A673 (cell line): ENCODE data around the gene TNS3.

ENCODE experiments used
- CTCF ChIP-seq: fragments of 300-800, 200-600 bp; sonication (generic); conservative IDR thresholded peaks from 2 replicates; pipeline ENCODE4 v1.5.1; 2017; ENCODE audit warnings: low read depth, mild to moderate bottlenecking, antibody characterized with exemption, low read length, moderate library complexity, mixed read lengths
- EZH2 ChIP-seq: fragments of 200-600 bp; sonication (generic); IDR thresholded peaks from 2 replicates; pipeline ENCODE4 v1.6.1; 2017; ENCODE audit warnings: borderline replicate concordance, low read depth, mild to moderate bottlenecking, mixed read lengths, antibody characterized with exemption, low read length; ENCODE audit not compliant: poor library complexity, severe bottlenecking

DNA sequence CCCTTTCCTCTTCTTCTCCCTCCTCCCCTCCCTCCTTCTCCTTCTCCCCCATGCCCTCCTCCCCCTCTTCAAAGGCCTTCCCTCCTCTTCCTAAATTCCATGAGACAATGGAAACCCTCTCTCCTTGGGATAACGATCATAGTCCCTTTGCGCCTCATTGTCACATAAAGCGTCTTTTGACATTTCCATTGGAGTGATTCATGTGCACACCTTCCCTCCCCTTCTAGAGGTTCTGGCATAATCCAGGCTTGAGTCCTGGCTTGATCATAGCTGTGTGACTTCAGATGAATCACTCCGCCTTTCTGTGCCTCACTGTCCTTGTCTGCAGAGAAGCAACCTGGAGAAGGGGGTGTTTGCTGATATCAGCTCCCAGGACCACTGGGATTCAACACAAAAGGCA, 204.2 kb downstream of the TNS3 start:
- TF ChIP-seq CTCF (no peak), EZH2 (no peak)
